A673 (cell line): Measurements from ENCODE around the gene LMTK2.

Source experiments
- CTCF ChIP-seq: fragments of 300-800, 200-600 bp; sonication (generic); conservative IDR thresholded peaks from 2 replicates; pipeline ENCODE4 v1.5.1; 2017; ENCODE audit warnings: low read depth, mild to moderate bottlenecking, antibody characterized with exemption, low read length, moderate library complexity, mixed read lengths
- EZH2 ChIP-seq: fragments of 200-600 bp; sonication (generic); IDR thresholded peaks from 2 replicates; pipeline ENCODE4 v1.6.1; 2017; ENCODE audit warnings: borderline replicate concordance, low read depth, mild to moderate bottlenecking, mixed read lengths, antibody characterized with exemption, low read length; ENCODE audit not compliant: poor library complexity, severe bottlenecking

DNA sequence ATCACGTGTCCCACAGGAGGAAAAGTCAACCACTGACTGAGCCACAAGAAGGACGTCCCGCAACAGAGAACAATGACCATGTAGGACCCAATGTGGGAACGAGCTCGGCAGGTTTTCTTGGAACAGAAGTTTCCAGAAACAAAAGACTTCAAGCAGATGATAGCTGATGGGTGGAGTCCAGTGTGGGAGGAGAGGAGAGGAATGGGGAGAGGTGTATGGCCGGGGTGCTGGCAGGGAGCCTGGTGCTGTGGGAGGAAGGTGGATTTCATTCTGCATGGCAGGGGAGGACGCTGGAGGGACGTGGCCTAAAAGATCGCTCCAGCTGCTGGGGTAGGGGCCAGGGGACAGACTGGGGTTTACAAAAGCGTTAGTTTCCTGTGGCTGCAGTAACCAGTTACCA, 48.5 kb upstream of the LMTK2 start:
- TF ChIP-seq CTCF (no peak), EZH2 (no peak)
